NCI-H345 treated with DMSO at 0.1 percent for 48 hours (cell line): ENCODE results near the gene TCF4.

ENCODE experiments used
- DNase-seq: peaks from one replicate; lab custom pipeline; 2025; ENCODE audit not compliant: unreplicated experiment; lab: John Stamatoyannopoulos, UW

TCF4 gene

GRCh38 chr18:55307505-55307904 is 280.5 kb downstream of the TCF4 start:
- DNase-seq, result no peak

DNA sequence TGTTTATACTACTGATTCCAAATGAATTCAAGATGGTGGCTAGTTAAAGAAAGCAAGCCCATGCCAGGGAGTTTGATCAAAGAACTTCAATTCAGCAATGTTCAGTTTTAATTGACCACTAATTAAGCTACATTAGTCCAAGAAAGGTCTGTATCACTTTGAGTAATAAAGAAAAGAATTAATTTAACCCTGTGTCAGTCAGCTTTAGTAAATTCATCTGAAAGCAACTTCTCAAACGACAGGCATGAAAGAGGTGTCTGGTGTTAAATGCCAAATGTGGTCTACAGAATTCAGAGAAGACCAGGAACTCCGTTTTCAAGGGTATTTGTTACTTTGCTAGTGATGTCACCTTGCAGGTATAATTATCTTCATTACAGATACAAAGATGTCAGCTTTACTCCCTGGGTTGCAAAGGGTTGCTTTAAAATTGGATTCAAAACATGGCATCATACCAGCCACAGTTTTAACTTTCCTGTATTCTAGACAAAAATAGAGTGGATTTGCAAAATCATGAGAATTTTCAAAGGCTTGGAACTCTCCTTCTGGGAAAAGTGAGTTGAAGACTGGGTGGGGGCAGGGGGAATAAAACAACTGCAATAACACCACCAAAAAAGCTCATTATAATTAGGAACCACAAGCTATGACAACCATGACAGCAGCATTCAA is 281.5 kb downstream of the TCF4 start:
- DNase-seq, result no peak

DNA sequence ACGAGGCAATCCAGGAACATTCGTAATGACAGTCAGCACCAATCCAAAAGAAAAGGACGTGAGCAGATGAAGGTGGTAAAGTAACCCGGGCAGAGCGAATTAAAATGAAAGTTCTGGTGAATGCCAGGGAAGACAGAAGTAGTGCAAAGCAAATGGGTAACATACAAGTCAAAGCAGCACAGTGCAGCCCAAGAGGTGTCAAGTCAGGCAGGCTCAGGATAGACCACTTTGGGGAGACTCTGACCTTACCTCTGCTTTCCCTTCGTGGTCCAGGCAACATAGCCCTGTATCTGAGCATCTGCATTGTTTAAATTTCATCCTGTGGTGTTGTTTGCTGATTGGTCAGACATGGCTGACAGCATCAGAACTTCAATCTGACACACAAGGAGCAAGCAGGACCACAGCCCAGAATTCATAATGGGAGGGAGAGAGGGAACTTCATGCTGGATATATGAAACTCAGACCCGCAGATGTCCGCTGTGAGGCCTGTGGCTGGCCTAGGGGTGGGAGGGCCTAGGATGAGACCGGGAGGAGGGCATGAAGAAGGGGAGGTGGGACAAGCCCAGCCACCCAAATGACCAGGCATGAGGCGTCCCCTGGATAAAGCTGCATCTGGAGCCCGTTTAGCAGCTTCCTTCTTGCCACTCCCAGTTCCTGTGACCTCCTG is 285.7 kb downstream of the TCF4 start:
- DNase-seq, result no peak

GRCh38 chr18:55301824-55302166 is 286.2 kb downstream of the TCF4 start:
- no peak for DNase-seq

DNA sequence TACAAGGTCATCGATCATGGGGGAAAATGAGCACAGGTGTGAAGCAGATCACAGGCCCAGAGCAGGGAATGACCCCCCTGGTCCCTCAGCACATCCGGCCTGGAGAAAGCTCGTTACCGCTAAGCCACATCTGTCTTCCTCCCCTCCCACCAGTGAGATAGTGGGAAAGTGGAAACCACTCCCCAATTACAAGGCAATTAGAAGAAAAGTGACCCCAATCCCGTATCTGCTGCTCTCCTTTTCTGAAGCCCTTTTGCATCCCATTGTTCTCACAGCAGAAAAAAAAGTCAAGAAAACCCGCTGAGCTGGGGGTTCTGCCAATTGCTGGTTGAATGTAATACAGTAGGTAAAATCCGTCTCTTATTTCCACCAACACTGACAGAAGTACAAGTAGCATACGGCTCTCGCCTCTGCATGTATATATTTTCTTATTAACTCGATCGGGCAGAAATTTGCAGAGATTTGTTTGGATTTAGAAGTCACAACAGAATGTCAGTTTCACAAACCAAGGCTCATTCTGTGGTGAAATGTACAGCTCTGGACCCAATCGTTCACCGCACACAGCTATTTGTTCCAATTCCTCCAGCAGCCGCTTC is 287.0 kb downstream of the TCF4 start:
- DNase-seq, result no peak

DNA sequence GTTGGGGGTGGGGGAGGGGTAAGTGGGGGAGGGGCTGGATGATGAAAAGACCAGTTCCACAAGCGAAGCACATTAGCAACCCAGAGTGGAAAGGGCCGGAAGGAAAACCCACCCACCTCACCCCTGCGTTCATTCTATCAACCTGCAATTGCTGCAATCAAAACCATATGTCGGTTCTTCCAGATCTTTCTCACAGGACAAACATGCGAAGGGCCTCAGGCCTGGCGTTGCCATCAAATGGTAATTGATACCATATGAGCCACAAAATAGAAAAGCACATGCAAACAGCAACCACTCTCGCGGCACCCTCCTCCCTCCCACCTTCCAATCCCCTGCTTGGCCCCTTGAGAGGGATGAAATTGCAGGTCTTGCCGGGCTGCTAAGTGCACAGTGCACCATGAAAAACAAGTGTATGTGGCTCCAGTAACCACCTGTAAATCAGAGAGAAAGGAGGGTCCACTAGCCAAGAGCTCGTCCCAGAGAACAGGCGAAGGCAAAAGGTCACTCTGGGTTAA is 287.5 kb downstream of the TCF4 start:
- no peak for DNase-seq

GRCh38 chr18:55296778-55297177 is 291.2 kb downstream of the TCF4 start:
- DNase-seq, result no peak

DNA sequence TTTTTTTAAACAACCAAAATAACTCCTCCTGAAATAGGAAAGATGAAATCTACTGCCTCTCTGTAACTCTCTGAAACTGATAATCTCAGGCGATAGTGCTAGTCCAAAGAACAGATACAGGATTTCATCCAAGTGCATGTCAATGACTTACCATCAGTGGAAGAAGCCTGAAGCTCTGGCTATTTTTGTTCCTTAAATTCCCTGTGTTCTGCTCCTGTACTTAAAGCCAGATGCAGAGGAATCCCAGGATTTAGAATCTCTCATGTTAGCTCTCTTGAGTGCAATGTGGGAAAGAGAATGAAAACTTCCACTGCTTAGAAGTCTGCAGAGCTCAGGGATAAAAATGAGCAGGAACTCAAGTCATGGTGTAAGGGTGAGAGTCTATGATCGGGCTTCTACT is 291.9 kb downstream of the TCF4 start:
- no peak for DNase-seq

DNA sequence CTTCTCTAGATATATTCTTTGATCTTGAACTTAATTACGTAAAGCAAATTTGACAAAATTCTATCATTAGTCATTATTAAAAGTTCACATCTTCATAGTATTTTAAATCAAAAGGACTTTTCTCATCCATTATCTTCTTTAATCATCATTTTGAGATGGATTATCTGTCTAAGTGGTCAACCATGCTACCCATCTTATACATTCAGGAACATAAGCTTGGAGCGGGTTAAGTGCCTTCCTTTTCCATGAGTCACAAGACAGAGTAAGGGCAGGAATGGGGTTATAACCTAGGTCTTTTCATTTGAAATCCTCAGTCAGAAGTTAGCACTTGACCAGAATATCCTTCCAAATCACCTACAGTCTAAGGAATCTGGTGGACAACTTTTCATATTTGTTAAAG is 297.1 kb downstream of the TCF4 start:
- DNase-seq, result no peak

GRCh38 chr18:55289775-55290174 is 298.2 kb downstream of the TCF4 start:
- no peak for DNase-seq

GRCh38 chr18:55289048-55289447 is 298.9 kb downstream of the TCF4 start:
- no peak for DNase-seq

DNA sequence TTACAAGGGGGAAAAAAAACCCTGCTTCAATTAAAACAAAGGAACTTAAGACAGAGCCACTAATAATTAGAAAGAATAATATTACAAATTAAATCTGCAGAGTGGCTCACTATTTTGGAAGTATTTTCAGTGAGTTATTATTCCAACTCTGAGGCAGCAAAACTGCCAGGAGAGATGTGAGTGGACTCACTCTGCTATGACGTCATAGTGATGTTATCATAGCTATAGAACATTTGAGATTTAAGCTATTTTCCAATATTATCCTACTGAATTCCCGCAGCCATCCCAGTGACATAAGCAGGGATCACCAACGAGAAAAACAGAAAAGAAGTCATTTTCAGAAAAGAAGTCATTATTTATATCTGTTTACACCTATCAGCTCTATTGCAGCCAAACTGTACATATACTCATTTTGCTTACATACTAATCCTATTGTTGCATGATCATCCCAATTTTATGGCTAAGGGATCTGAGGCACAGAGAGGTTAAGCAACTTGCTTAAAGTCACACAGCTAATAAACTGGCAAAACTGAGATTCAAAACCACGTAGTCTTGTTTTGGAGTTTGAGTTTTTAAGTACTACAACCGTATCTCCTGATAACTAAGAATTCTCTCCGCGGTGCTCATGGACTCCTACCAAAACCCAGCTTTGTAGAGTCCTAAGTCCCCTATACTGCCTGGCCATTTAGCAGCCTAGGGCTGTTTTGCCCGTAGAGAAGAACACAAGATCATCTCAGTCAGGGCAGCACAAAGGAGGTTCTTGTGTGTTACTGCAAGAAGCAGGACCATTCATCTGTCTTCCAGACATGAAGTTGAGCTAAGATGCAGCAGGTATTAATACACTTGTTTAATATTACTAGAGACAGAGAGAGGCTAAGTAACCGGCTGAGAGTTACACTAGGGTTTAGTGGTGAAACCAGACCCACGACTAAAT is 299.8 kb downstream of the TCF4 start:
- no peak for DNase-seq

- DNase-seq, result no peak
Measured at GRCh38 chr18:55287149-55287806, 300.7 kb downstream of the TCF4 start.

GRCh38 chr18:55286257-55286825 is 301.7 kb downstream of the TCF4 start:
- no peak for DNase-seq

- no peak for DNase-seq
Measured at GRCh38 chr18:55284614-55285013, 303.4 kb downstream of the TCF4 start.

DNA sequence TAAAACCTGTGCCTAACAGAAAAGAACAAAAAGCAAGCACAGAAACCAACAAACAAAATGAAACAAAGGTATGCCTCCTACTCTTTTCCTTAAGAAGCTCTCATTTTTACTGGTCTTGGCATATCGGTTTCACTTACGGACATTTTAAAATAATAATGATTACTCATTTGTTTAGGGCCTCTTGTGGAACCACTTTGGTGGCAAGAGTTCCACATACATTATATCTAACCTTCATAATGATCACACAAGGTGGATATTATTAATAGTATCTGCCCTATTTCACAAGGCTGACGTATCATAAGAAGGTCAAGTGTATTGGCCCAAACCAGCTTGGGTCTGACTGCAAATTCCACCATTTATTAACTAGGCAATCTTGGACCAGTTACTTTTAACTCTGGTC is 304.7 kb downstream of the TCF4 start:
- DNase-seq, result no peak

- DNase-seq, result no peak
Measured at GRCh38 chr18:55280503-55280902, 307.5 kb downstream of the TCF4 start.

DNA sequence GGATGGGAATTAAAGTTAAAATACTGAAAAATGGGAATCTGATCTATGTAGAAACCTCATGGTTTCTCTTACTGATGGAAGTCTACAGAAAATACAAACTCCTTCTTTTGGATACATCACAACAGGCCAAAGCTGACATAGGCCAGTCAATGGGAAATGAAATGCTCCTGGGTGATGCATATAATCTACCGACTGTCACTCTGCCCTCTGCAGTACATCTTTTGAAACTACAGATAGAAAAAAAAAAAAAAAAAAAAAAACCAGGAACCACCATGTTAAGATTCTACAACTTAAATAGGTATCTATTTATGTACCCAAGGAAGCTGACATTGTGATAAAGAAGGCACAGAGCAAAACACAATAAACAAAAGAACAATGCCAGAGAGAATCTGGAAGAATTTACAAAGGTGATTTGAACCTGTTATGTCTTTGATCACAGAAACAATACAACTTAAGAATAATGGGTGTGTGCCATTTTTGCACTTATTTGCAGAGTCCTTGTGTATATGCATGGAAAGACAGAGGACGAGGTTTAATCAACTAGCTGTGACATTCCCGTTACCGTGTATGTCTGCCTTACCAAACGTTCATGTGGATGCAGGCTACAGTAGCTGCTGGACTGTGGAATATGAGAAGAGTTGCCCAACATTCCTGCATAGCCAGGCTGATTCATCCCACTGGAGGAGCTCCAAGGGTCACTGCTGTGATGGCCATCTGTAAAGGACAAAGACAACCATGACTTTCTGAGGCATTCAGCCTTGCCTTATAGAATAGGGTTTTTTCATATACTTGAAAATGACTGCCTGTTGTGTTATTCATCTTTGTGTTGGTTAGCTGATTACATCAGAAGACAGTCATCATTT is 312.7 kb downstream of the TCF4 start:
- no peak for DNase-seq

GRCh38 chr18:55272510-55273243 is 315.3 kb downstream of the TCF4 start:
- DNase-seq, result no peak
